HG03196 (cell line): Measurements from ENCODE around the gene HID1.
"Not testable (repeated sequence)": the region's sequence is repeated elsewhere in the genome, so short reads cannot be mapped to it uniquely, and the experiment has no call there.

Source experiments
- ATAC-seq: cut with Tn5 transposase; IDR thresholded peaks from one replicate; pipeline ENCODE4 v1.9.1; 2021; ENCODE audit not compliant: unreplicated experiment

The HID1 gene

DNA sequence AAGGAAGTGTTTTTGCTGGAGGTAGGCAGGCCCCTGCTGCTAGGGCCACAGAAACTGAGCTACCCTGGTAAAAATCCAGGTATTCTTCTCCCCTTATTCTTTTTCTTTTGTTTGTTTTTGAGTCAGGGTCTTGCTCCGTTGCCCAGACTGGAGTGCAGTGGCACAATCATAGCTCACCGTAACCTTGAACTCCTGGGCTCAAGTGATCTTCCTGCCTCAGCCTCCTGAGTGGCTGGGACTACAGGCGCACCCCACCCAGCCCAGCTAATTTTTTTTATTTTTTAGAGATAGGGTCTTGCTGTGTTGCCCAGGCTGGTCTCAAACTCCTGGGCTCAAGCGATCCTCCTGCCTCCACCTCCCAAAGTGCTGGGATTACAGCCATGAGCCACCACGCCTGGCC lies 3.1 kb downstream of the HID1 start:
- ATAC-seq = not testable (repeated sequence)

DNA sequence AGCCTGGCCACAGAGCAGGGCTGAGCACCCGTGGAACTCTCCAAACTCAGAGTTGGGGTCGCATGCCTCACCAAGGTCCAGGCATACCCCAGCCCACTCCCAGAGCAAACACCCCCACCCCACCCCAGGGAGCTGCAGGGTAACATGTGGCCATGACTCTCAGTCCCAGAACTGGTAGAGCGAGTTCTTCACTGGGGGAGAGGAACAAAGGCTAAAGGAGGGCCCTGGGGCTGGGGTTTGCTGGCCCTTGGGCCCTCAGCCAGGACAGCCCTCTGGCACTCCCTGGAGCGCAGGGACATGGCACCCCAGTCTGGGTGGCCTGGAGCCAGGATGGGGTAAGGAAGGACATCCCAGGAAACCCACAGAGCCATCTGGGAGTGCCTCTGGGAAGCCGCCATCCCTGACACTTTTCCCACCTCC lies 4.2 kb downstream of the HID1 start:
- ATAC-seq = no peak

DNA sequence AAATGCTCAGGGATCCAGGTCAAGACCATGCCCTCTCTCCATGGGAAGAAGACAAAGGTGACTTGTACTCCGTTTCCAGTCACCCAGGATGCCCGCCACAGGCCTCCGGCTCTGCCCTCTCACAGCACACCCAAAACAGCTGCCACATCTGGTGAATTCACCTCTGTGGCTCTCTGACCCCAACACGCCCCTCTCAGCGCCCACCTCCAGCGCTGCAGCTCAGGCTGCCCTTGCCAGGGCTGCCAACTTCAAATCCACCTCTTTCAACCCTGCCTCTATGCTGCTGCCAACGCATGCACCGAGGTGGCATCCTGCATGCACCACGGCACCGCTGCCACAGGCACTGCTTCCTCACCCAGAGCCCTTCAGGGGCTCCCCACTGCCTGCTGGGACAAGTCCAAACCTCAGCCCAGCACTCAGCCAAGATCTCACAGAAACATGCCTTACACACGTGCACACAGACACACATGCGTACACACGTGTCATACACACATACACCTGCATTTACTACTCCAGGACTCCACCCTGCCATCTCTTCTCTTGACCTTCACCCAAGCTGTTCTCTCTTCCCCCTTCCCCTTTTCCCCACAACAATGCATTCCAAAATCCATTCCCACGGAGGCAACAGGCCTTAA lies 7.5 kb downstream of the HID1 start:
- no peak for ATAC-seq

DNA sequence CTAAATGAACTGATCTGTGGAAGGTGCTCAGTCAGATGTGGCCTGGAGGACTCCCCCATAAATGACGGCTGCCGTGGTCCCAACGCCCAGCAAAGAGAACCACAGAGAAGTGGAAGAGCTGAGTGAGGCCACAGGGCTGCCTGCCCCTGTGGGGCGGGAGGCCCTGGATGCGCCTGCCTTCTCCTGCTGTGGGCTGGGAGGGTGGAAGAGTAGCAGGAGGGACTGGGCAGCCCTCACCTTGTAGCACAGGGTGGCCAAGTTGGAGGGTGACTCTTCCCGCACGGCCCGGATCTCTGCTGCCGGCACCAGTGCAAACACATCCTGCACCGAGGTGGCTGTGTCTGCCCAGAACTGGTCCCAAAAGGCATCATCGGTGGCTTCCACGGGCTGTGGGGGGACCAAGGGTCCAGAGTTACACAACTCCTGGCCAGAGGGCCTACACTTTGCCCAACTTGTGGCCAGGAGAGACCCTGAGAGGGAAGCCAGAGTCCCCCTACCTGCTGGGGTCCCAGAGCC lies 8.3 kb downstream of the HID1 start:
- ATAC-seq = no peak

DNA sequence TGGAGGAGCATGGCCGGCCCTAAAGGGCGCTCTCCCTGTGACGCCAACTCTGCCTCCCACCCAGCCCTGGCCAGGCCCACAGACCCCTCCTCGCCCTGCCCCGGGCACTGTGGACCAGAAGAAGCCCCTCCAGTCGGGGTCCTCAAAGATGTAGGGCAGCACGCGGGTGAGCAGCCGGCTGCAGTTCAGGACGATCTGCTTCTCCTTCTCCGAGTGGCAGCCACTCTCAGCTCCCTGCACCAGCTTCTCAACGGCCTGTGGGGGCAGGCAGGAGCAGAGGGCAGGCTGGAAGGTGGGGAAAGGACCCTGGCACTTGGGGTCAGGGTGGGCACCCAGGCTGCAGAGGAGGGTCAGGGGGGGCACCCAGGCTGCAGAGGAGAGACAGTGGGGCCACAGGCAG lies 8.9 kb downstream of the HID1 start:
- no peak for ATAC-seq

DNA sequence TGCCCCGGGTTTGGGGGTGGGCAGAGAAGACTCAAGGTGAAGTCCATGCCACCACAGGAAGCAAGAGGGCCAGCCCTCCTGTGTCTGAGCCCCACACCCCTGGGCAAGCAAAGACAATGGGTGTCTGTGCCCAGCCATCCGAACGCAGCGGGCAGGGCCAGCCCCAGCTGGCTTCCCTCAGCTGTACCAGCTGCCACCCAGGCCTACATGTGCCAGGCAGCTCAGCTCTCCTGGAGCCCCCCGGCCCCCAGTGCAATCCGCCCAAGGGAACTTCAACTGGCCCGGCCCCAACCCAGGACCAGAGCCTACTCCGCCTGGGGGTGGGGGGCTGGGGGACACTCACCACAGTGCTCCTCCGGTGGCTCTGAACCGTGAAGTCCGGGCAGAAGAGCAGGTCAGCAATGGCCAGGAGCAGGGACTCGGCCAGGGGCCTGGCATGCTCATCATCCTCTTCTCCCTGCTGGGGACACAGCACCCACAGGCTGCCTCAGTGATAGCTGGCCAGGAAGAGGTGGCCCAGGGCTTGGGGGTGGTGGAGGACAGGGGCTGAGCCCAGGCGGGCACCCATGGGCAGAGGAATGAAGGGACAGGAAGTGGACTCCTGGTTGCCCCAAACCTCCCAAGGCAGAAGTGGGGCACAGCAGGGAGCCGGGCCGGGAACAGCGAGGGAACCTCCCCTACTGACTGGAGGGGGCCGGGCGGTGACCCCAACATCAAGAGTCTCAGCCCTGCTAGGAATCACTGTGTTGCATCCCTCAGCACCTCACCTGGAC lies 9.8 kb downstream of the HID1 start:
- ATAC-seq = no peak

DNA sequence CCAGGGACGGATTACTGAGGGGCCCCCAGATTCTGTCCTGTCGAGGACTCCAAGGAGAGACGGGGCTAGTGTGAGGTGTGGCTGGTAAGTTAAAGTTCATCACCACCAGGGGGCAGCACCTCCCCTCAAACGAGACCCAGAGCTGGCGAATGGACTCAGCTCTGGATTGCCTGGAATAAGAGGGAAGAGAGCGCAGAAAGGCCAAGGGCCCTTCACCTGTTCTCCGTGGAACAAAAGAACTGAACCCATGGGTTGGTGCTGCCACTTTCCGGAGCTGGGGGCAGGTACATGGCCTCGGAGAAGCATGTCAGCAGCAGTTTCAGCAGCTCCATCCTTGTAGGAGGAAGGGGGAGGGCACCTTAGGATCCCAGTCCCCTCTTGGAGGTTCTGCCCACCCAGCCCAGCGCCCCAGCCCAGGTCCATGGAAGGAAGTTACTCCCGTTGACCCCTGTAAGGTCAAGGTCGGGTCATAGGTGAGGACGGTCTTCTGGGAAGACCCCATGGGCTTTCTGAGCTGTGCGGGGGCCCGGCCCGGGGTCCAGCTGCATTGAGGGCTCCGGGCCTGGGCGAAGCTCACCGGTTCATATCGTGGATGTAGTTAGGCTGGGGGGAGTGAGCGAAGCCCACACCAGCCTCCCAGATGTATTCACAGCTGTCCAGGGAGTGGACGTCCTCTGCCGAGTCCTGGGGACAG lies 10.8 kb downstream of the HID1 start:
- ATAC-seq = no peak

DNA sequence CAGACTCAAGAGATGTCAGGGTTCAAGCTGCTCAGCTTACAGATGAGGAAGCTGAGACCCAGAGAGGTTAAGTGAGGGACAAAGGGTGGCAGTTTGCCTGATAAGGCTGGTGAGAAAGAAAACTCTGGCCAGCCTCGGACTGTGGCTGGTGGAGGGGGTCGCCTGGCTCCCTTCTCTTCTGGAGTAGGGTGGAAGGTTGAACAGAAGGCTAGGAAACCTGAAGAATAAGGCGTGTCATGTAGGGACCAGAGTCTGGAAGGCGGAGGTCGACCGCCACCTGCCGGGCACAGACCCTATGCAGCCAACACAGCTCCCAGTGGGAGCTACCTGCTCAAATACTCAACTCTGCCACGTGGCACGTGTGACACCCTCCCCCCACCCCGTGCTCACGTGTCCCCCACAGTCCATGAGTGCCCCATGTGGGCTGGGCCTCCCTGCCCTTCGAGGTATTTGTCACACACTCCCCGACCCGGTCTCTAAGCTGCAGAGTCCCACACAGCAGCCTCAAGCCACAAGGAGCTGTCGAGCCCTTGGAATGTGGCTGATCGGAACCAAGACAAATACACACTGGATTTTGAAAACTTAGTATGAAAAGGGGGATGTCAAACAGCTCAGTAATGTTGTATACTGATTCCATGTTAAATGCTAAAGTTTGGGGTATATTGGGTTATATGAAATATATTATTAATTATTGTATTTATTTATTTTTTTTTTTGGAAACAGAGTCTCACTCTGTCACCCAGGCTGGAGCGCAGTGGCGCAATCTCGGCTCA lies 11.8 kb downstream of the HID1 start:
- ATAC-seq = no peak

DNA sequence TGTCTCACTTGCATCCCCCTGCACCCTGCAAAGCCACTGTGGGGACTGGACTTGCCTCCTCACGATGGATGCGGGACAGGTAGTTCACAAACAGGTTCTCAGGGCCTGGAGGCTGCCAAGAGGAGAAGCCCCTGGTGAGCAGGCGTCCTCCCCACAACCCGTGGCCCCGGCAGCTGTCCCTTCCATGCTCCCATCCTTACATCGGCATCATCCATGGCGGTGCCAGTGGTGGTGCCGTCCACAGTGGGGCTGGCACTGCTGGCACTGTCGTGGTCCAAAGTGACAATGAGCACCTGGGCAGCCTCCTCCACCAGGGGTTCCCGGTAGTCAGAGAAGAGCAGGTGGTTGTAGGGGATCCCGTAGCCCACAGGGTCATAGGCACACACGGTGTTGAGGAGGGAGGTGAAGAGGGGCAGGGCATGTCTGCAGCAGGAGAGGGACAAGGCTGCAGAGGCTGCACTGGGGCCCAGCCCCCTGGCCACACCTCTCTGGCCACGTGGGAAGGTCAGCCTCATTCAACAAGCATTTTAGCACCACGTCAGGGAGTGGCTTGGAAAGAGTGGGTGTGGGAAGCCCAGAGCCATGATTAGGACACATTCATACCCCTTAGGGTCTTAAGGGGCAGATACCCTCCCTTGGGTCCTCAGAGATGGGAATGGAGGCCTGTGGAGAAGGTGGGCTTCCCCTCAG lies 12.6 kb downstream of the HID1 start:
- ATAC-seq = no peak

DNA sequence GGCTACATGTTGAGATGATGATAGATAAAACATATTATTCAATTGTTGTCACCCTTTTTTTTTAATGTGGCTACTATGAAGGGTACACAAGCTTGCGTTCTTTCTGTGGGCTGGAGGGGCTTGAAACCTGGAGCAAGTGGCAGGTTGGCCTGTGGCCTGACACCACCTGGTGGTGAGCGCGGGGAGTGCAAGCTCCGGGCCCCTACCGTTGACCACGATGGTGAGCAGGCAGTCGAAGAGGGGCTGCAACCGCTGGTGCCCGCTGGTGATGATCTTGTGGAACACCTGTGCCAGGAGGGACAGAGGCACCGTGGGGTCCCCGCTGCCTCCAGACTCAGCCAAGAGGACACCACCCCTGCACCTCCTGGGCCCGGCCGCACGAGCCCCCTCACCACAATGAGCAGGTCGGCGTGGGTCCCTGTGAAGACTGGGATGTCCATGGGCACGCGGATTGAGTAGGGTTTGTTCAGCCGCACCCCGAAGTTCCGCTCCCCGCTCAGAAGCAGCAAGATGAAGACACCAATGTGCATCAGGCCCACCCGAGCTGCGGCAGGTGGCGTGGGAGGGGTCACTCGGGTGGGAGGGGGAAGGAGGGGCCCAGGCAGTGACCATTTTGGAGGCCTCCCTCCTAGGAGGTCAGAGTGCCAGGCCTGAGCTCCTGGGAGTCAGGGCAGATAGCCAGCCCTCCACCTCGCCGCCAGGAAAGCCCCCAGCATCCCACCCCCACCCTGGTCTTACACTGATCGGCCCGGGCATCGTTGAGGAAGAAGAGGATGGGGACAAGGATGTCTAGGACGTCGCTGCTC lies 14.4 kb downstream of the HID1 start:
- no peak for ATAC-seq

DNA sequence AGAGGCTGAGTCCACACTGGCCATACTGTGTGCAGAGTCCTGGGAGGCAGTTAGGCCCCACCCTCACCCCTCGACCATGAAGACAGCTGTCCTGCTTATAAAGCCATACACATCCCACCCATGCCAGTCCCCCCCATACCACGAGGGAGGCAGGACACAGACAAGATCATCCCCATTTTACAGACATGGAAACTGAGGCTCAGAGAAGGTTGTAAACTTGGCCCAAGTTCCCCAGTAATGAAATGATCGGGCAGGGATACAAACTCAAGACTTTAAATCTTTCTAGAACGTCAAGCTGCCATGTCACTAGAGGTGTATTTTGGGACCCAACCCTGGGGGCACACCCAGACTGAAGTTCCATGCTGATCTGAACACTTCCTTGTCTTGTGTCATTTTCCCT lies 16.5 kb downstream of the HID1 start:
- no peak for ATAC-seq

DNA sequence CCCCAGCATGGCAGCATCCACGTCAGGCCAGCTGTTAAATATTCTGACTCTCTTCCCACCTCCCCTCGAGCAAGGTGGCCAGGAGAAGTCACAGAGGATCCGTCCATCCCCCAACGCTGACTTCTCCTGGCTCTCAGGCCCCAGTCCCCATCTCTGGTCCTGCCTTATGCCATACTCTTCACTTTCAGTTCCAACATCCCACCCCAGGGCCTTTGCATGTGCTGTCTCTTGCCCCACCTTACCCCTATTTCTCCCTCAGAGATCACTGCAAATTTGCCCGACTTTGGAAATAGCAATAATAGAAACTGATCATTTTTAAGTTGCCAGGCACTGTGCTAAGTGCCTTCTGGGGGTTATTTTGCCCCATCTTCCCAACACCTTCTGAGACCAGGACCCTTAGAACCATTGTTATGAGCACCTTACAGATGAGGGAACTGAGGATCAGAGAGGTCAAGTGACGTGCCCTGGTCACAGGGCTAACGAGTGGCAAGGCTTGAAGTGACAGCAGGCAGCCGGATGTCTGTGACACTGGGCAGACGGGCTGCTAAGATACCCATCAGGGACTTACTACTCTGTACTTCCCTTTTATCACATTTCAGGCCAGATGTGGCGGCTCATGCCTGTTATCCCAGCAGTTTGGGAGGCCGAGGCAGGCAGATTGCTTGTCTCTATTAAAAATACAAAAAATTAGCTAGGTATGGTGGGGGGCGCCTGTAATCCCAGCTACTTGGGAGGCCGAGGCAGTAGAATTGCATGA lies 17.7 kb downstream of the HID1 start:
- no peak for ATAC-seq

DNA sequence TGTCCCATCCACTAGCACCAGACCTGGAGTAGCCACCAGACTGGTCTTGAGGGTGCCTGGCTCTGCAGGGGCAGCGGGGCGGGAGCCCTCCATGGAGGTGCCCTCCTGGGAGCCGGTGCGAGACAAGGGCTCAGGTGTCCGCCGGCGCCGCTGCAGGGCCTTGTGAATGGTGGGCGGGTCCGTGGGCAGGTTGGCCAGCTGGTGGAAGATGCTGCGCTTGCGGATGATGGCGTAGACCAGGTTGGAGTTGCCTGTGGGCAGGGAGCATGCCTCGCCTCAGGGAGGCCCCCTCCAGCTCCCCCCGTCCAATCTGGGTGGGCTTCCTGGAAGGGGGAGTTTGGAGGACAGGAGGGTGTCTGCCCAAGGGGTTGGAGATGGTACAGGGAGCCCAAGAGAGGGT lies 18.4 kb downstream of the HID1 start:
- ATAC-seq = no peak

DNA sequence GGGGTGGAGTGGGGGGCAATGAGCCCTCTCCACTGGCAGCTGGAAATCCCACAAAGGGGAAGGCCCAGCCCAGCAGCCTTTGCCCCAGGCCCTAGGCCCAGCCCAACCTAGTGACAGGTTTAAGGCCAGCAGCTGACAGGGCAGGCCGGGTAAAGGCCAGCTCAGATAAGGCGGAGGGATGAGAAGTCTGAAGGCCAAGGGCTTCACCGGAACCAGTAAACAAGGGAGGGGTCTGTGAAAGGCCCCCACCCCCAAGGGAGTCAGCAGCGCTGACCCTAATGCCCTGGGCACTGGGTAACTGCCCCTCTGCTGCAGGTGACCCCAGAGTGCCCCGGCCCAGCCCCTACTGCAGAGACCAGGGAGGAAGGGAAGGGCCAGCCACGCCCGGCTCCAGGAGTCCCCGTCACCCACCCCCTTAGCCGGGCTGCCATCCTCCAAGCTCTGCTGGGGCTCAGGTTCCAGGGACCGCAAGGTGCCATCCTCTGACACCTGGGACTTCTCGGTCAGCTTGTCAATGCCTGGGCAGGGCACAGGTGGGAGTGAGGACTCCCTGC lies 19.3 kb downstream of the HID1 start:
- no peak for ATAC-seq

DNA sequence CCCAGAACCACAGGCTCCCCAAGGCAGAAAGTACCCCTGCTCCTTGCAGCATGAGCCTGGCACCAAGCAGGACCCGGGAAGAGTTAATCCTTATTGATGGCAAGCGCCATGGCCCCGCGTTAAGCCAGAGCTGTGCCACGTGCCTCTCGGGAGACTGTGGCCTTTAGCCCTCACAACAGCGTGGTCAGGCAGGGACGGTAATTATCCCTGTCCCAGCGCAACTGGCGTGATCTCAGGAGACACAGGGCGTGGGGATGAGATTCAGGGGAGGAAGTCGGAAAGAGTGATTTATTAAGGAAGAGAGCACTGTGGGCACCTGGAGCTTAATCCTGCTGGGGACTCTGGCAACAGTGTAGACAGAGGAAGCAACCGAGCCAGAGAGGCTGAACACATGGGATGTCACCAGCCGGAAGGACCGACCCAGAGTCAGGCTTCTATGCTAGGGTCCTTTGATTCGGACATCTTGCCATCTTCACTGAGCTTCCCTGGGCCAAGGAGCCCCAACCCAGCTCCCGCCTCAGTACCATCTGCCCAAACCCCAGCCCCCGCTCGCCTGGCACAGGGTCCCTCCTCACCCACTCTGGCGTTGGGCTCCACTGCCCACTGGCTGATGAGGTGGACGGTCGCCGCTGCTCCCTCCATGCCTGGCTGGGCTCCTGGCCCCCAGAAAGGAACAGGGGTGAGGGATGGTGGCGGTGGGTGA lies 20.0 kb downstream of the HID1 start:
- no peak for ATAC-seq

DNA sequence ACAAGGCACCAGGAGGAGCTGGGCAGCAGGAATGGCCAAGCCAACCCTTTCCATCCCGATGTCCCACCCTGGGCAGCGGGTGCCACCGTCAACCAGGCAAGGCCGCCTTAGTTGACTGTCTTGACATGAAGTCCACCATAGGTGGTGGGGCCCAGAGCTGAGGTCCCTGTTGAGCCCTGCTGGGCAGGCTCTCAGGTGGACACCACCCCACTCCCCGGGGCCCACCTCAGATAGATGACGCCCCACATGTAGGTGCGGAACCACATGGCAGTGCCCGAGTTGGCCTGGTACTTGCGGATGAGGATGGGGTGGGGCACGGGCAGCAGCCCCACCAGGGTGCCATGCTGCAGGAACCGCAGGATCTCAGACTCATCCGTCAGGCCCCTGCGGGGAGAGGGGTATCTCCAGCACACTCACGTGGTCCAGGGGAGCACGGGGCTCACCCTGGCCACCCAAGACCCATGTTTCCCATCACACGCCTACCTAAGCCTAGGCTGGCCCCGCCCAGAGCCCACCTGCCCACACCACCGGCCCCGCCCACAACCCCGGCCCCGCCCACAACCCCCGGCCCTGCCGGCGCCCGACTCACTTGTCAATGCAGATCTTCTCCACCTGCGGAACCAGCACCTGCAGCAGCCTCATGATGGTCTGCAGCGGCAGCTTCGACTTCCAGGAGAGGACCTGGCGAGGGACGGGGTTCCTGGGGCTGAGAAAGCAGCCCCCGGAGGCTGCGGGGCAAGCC lies 20.7 kb downstream of the HID1 start:
- ATAC-seq = no peak

DNA sequence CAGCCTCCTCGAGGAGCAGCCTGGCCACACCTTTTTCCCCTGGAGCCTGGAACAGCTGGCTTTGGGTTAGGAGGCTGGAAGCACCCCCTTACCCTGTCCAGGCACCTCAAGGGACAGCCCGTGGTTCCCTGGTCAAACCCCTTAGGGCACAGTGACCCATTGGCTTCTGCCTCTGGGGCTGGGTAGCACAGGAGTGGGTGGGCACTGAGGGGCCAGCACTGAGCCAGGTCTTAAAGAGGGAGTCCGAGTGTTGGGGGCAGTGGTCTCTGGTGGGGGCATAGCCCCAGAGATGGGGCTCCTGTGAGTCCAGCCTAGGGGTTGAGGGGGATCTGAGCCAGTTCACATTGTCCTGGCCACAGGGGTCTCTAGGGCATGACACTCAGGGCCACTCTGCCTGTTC lies 21.5 kb downstream of the HID1 start:
- ATAC-seq = no peak

DNA sequence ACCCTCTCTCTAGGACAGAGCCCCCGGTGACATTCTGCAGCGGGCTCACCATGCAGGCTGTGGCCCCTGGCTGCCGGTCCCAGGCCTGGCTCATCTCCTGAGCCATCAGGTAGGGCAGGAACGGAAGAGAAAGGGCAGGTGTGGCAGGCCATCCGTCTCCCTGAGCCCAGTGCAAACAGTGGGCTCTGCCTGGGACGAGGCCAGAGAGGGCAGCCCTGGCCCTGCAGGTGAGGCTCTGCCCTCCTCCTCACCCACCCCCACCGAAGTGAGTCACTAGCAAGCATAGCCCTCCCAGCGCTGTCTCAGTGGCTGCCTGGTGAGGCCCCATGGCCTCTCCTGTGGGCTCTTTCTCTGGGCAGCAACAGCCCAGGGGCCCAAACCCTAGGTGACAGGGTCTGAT lies 22.4 kb downstream of the HID1 start:
- ATAC-seq = no peak
